GM23338 (cell line): ENCODE results near the gene ZSWIM3.

ENCODE experiments used
- CREB1 ChIP-seq: fragments of 250-450 bp; sonication (Bioruptor Pico); IDR thresholded peaks from 2 replicates; pipeline ENCODE4 v1.5.0; 2020; ENCODE audit warnings: low read depth, mild to moderate bottlenecking, moderate library complexity
- EZH2 ChIP-seq: fragments of 200-600 bp; sonication (generic); IDR thresholded peaks from one replicate; pipeline ENCODE4 v1.8.0; 2017; ENCODE audit warnings: antibody characterized with exemption, mild to moderate bottlenecking, low read depth; ENCODE audit not compliant: unreplicated experiment
- EZH2phosphoT487 ChIP-seq: fragments of 200-600 bp; sonication (generic); IDR thresholded peaks from one replicate; pipeline ENCODE4 v1.8.1; 2018; ENCODE audit warnings: antibody characterized with exemption; ENCODE audit not compliant: unreplicated experiment
- JUNB ChIP-seq: IDR thresholded peaks from one replicate; pipeline ENCODE4 v1.6.1; 2016; ENCODE audit warnings: antibody characterized with exemption; ENCODE audit not compliant: unreplicated experiment
- NANOG ChIP-seq: IDR thresholded peaks from 2 replicates; pipeline ENCODE4 v1.6.1; 2016; ENCODE audit warnings: antibody characterized with exemption, borderline replicate concordance
- POLR2AphosphoS5 ChIP-seq: IDR thresholded peaks from 2 replicates; pipeline ENCODE4 v1.6.1; 2016; ENCODE audit warnings: antibody characterized with exemption, low read depth
- STAT1 ChIP-seq: IDR thresholded peaks from one replicate; pipeline ENCODE4 v1.6.1; 2016; ENCODE audit warnings: antibody characterized with exemption; ENCODE audit not compliant: unreplicated experiment
- ZNF114 ChIP-seq: fragments of 250-450 bp; sonication (Bioruptor Pico); IDR thresholded peaks from 2 replicates; pipeline ENCODE4 v1.5.0; 2020; ENCODE audit warnings: mild to moderate bottlenecking, moderate library complexity
- ZNF331 ChIP-seq: fragments of 250-450 bp; sonication (Bioruptor Pico); IDR thresholded peaks from 2 replicates; pipeline ENCODE4 v1.5.0; 2020; ENCODE audit warnings: low read depth, mild to moderate bottlenecking, moderate library complexity
- TF ChIP-seq, protein P1 (sequence below), 2 experiments: fragments of 200-600 bp in 1 of 2; sonication (generic) in 1 of 2; conservative IDR thresholded peaks; 2 replicates each; pipeline versions ENCODE4 v1.5.1 to v1.6.1; 2016 to 2017; ENCODE audit warnings: antibody characterized with exemption in 2 of 2, low read depth in 2 of 2, mild to moderate bottlenecking in 2 of 2, moderate library complexity in 1 of 2
- TF ChIP-seq, protein P2 (sequence below): IDR thresholded peaks from one replicate; pipeline ENCODE4 v1.6.1; 2018; ENCODE audit warnings: antibody characterized with exemption; ENCODE audit not compliant: unreplicated experiment
- TF ChIP-seq, protein P3 (sequence below): IDR thresholded peaks from 2 replicates; pipeline ENCODE4 v1.6.1; 2016; ENCODE audit warnings: antibody characterized with exemption

DNA sequence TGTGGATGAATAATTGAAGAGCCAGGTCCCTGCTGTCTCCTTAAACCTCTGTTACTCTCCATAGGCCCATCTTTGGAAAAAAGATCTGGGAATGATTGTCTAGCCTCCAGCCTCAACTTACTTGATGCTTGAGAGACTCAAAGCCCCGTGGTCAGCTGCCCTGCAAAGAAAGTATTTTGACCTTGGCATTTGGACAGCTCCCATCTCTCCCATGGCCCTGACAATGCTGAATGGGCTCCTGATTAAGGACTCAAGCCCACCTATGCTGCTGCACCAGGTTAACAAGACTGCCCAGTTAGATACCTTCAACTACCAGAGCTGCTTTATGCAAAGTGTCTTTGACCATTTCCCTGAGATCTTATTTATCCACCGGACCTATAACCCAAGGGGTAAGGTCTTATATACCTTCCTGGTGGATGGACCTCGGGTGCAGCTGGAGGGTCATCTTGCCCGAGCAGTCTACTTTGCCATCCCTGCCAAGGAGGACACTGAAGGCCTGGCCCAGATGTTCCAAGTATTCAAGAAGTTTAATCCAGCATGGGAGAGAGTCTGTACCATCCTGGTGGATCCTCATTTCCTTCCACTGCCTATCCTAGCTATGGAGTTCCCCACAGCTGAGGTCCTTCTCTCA, 25.2 kb downstream of the ZSWIM3 start:
- TF ChIP-seq, protein P1, sequence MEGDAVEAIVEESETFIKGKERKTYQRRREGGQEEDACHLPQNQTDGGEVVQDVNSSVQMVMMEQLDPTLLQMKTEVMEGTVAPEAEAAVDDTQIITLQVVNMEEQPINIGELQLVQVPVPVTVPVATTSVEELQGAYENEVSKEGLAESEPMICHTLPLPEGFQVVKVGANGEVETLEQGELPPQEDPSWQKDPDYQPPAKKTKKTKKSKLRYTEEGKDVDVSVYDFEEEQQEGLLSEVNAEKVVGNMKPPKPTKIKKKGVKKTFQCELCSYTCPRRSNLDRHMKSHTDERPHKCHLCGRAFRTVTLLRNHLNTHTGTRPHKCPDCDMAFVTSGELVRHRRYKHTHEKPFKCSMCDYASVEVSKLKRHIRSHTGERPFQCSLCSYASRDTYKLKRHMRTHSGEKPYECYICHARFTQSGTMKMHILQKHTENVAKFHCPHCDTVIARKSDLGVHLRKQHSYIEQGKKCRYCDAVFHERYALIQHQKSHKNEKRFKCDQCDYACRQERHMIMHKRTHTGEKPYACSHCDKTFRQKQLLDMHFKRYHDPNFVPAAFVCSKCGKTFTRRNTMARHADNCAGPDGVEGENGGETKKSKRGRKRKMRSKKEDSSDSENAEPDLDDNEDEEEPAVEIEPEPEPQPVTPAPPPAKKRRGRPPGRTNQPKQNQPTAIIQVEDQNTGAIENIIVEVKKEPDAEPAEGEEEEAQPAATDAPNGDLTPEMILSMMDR (conservative IDR thresholded peaks at IDR 0.05; ENCODE audit: low read depth in 2 of 2): no peak
- TF ChIP-seq, protein P2, sequence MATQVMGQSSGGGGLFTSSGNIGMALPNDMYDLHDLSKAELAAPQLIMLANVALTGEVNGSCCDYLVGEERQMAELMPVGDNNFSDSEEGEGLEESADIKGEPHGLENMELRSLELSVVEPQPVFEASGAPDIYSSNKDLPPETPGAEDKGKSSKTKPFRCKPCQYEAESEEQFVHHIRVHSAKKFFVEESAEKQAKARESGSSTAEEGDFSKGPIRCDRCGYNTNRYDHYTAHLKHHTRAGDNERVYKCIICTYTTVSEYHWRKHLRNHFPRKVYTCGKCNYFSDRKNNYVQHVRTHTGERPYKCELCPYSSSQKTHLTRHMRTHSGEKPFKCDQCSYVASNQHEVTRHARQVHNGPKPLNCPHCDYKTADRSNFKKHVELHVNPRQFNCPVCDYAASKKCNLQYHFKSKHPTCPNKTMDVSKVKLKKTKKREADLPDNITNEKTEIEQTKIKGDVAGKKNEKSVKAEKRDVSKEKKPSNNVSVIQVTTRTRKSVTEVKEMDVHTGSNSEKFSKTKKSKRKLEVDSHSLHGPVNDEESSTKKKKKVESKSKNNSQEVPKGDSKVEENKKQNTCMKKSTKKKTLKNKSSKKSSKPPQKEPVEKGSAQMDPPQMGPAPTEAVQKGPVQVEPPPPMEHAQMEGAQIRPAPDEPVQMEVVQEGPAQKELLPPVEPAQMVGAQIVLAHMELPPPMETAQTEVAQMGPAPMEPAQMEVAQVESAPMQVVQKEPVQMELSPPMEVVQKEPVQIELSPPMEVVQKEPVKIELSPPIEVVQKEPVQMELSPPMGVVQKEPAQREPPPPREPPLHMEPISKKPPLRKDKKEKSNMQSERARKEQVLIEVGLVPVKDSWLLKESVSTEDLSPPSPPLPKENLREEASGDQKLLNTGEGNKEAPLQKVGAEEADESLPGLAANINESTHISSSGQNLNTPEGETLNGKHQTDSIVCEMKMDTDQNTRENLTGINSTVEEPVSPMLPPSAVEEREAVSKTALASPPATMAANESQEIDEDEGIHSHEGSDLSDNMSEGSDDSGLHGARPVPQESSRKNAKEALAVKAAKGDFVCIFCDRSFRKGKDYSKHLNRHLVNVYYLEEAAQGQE: no peak
- TF ChIP-seq EZH2 (no peak), ZNF331 (CRISPR knock-in tag) (no peak), JUNB (no peak), CREB1 (CRISPR knock-in tag) (no peak), EZH2phosphoT487 (no peak), POLR2AphosphoS5 (no peak), ZNF114 (CRISPR knock-in tag) (no peak), STAT1 (no peak), NANOG (no peak)
- TF ChIP-seq, protein P3, sequence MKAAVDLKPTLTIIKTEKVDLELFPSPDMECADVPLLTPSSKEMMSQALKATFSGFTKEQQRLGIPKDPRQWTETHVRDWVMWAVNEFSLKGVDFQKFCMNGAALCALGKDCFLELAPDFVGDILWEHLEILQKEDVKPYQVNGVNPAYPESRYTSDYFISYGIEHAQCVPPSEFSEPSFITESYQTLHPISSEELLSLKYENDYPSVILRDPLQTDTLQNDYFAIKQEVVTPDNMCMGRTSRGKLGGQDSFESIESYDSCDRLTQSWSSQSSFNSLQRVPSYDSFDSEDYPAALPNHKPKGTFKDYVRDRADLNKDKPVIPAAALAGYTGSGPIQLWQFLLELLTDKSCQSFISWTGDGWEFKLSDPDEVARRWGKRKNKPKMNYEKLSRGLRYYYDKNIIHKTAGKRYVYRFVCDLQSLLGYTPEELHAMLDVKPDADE: no peak
